Stomach (tissue), 4 donors: ENCODE data around the gene C17orf50.

Experiments
- EP300 ChIP-seq: sonication (generic); formaldehyde crosslinking; IDR thresholded peaks from one replicate; pipeline ENCODE4 v1.6.1; 2017; ENCODE audit warnings: antibody characterized with exemption
- POLR2A ChIP-seq, 4 donors: fragments of 450-650 bp; IDR thresholded peaks; one replicate each; pipeline ENCODE4 v1.6.1; 2016; ENCODE audit warnings: antibody characterized with exemption in 4 of 4, control low read depth in 2 of 4, mild to moderate bottlenecking in 1 of 4, moderate library complexity in 1 of 4
- POLR2AphosphoS5 ChIP-seq, 3 donors: sonication (generic); formaldehyde crosslinking; IDR thresholded peaks; one replicate each; pipeline ENCODE4 v1.6.1; 2016; ENCODE audit warnings: antibody characterized with exemption in 3 of 3
- TF ChIP-seq, protein P1 (sequence below), 7 experiments: fragments of 450-650 bp in 4 of 7; fragments of 200-600 bp in 3 of 7; sonication (generic) in 3 of 7; IDR thresholded peaks; one replicate each; pipeline ENCODE4 v1.5.1; 2016 to 2019; ENCODE audit warnings: antibody characterized with exemption in 7 of 7, control low read depth in 2 of 7, mild to moderate bottlenecking in 1 of 7

DNA sequence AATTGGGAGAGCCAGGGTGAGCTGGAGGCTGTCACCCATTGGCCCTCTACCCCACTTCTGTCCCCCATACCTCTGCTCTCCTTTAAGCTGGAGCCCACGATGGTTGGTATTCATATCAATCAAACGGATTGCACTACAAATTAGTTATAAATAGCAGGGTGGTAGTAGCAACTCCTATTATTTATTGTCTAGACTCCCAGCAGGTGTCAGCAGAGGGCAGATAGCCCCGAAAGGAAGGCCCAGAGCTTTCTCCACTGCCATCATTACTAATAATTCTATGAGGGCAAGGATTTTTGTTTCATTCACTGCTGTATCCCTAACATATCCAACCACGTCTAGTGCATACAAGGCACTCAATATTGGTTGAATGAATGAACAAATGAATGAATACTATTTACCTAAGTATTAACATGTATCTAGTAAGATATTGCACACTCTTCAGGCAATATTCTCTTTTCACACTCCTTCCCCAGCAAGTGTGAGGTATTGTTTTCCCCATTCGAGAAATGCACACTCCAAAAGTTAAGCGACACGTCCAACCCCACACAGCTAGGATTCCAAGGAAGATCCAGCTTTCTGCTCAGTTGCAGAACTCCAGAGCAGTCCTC is 6.3 kb downstream of the C17orf50 start:
- TF ChIP-seq, protein P1, sequence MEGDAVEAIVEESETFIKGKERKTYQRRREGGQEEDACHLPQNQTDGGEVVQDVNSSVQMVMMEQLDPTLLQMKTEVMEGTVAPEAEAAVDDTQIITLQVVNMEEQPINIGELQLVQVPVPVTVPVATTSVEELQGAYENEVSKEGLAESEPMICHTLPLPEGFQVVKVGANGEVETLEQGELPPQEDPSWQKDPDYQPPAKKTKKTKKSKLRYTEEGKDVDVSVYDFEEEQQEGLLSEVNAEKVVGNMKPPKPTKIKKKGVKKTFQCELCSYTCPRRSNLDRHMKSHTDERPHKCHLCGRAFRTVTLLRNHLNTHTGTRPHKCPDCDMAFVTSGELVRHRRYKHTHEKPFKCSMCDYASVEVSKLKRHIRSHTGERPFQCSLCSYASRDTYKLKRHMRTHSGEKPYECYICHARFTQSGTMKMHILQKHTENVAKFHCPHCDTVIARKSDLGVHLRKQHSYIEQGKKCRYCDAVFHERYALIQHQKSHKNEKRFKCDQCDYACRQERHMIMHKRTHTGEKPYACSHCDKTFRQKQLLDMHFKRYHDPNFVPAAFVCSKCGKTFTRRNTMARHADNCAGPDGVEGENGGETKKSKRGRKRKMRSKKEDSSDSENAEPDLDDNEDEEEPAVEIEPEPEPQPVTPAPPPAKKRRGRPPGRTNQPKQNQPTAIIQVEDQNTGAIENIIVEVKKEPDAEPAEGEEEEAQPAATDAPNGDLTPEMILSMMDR (IDR thresholded peaks at IDR 0.05) = peak in 5 of 7 experiments; percentile 32 to 71 (median 35)
- TF ChIP-seq EP300 = no peak
- no peak for TF ChIP-seq POLR2AphosphoS5 (IDR thresholded peaks at IDR 0.05)
- TF ChIP-seq POLR2A (IDR thresholded peaks at IDR 0.05) = no peak
